ENCODE data around the gene COL9A3.

The COL9A3 gene

DNA sequence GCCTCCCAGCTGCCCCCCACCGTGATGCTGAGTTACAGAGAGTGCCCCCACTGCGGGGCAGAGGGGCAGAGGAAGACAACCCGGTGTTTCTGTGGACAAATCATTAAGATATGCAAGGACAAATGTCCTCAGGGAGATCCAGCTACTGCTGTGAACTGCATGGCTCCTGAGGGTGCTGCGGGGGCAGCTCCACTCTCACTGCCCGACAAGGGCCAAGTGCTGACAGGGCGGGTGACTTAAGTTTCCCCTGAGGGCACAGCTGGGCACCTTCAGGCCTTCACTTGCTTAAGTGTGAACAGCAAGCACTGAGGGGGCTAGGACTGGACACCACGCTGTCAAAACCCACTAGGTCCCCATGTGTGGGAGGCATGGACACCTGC is 71.0 kb downstream of the COL9A3 start:
- TF ChIP-seq, protein P1, sequence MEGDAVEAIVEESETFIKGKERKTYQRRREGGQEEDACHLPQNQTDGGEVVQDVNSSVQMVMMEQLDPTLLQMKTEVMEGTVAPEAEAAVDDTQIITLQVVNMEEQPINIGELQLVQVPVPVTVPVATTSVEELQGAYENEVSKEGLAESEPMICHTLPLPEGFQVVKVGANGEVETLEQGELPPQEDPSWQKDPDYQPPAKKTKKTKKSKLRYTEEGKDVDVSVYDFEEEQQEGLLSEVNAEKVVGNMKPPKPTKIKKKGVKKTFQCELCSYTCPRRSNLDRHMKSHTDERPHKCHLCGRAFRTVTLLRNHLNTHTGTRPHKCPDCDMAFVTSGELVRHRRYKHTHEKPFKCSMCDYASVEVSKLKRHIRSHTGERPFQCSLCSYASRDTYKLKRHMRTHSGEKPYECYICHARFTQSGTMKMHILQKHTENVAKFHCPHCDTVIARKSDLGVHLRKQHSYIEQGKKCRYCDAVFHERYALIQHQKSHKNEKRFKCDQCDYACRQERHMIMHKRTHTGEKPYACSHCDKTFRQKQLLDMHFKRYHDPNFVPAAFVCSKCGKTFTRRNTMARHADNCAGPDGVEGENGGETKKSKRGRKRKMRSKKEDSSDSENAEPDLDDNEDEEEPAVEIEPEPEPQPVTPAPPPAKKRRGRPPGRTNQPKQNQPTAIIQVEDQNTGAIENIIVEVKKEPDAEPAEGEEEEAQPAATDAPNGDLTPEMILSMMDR (conservative IDR thresholded peaks at IDR 0.05; ENCODE audit: control insufficient read depth, insufficient read depth, low read depth, low read length), result no peak
- no peak overlapping the region for H3K4me3 ChIP-seq (ENCODE audit: control insufficient read depth, low read depth, low read length)
- DNase-seq (ENCODE audit: low read depth), result no peak

DNA sequence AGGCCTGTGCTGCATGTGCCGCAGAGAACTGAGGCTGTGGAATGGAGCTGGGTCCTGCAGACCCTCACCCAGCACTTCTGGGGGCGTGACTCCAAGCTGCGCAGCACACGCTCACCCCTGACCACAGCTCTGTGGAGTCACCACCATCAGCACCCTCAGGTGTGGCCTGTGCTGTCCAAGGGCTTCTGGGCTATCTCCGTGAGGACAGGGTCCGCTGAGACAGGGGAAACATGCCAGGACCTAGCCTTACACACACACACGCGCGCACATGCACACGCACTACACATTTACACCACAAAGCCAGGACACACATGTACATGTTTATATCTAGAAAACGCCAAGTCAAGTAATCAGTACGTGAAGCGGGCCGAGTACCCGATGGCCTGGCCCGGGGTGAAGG is 71.6 kb downstream of the COL9A3 start:
- no peak for DNase-seq (ENCODE audit: low read depth)
- TF ChIP-seq, protein P1 (conservative IDR thresholded peaks at IDR 0.05; ENCODE audit: control insufficient read depth, insufficient read depth, low read depth, low read length), result no peak
- no peak overlapping the region for H3K4me3 ChIP-seq (ENCODE audit: control insufficient read depth, low read depth, low read length)

DNA sequence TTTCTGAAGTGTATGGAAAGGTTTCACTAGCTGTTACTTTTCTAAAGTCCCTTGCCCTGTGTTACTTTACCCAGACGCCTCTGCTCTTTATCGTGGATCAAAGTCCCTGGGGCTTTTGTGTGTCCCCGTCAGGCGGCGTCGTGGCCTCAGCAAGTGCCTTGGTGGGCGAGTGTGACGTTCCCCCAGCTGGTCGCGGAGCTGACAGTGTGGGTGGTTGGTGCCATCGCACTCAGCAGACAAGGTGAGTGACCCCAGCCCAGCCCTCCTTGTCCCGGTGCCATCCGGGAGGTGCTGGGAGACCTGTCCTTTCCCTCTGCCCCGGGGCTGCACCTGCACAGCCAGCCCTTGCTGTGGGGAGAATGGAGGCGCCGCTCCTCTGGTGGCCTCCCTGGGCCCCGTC is 72.1 kb downstream of the COL9A3 start:
- DNase-seq (ENCODE audit: low read depth), result no peak
- no peak overlapping the region for H3K4me3 ChIP-seq (ENCODE audit: control insufficient read depth, low read depth, low read length)
- TF ChIP-seq, protein P1 (conservative IDR thresholded peaks at IDR 0.05; ENCODE audit: control insufficient read depth, insufficient read depth, low read depth, low read length), result no peak

DNA sequence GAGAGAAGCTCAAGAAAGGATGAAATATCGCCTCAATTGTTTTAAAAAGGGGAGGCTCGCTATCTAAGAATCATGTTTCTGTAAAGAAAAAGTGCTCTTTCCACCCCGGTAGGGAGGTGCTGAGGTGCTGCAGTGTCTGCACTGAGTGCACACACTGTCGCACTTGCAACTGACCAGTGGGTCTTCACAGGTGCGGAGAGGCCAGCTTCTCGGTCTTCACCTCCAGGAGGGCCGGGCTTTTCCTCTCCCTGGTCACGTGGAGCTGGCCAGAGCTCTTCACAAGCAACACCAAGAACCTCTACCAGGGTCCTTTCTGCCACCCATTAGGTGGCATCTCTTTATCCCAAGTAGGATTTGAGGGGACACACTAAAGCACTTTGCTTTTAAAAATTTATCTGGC is 72.6 kb downstream of the COL9A3 start:
- DNase-seq (ENCODE audit: low read depth), result no peak
- H3K4me3 ChIP-seq (ENCODE audit: control insufficient read depth, low read depth, low read length), result no peak overlapping the region
- TF ChIP-seq, protein P1 (conservative IDR thresholded peaks at IDR 0.05; ENCODE audit: control insufficient read depth, insufficient read depth, low read depth, low read length), result no peak

DNA sequence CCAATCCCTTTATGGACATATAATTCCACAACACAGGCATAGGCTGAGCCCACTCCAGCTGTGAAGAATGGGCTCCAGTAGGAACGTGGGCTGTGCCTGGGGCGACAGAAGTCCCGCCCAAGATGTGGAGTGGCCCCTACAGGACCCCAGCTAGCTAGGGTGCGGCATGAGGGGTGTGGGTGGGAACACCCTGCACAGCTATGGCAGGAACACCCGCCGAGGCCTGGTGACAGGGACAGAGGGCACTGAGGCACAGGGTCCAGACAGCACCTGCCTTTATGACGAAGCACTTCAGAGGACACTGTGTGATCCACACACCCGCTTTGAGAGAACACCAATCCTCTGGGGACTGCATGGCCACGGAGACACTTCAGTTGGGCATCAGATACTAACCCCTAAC is 73.0 kb downstream of the COL9A3 start:
- H3K4me3 ChIP-seq (ENCODE audit: control insufficient read depth, low read depth, low read length), result no peak overlapping the region
- no peak for DNase-seq (ENCODE audit: low read depth)
- TF ChIP-seq, protein P1 (conservative IDR thresholded peaks at IDR 0.05; ENCODE audit: control insufficient read depth, insufficient read depth, low read depth, low read length), result no peak

DNA sequence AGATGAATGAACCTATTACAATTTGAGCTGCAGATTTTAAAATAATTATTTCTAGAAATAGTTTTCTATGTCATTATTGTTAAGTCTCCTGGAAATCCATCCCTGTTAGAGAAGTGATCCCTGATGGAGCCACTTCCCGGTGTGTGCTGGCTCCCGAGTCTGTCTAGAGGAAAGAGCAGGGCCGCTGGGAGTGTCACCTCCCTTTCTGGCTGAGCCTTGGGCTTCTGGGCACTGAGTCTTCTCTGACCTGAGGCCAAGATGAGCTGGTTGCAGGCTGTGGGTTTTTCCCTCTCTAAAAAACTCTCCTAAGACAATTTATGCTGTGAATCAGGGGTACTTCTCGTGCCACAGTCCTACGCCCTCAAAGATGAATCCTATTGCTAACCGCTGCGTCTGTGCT is 73.6 kb downstream of the COL9A3 start:
- no peak overlapping the region for H3K4me3 ChIP-seq (ENCODE audit: control insufficient read depth, low read depth, low read length)
- TF ChIP-seq, protein P1 (conservative IDR thresholded peaks at IDR 0.05; ENCODE audit: control insufficient read depth, insufficient read depth, low read depth, low read length), result no peak
- no peak for DNase-seq (ENCODE audit: low read depth)
